Measurements from ENCODE around the gene IFT81.
"Not testable (repeated sequence)": the region's sequence is repeated elsewhere in the genome, so short reads cannot be mapped to it uniquely, and the experiment has no call there.

Gene IFT81

DNA sequence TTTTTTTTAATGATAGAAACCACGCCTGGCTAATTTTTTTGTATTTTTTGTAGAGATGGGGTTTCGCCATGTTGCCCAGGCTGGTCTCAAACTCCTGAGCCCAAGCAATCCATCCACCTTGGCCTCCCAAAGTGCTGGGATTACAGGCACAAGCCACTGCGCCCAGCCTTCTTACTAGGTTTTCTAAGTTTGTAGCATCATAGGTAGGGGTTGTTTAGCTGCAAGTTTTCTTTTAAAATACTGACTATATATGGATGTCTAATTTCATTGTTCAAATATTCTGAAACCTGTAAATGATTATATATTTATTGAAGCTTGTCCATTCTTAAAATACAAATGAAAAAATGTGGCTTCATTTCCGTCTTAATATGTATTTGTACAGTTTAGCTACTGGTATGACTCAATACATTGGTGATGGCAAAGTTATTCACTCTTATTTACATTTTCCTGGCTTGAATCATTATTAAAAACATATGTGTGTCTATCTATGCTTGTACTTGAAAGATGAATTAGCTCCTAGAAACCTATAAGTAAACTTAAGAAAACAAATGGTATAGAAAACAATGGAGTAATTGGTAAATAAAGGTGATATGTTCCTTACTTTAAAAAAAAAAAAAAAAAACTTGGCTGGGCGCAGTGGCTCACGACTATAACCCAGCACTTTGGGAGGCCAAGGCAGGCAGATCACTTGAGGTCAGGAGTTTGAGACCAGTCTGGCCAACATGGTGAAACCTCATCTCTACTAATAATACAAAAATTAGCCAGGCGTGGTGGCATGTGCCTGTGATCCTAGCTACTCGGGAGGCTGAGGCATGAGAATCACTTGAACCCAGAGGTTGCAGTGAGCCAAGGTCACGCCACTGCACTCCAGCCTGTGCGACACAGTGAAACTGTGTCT is 87.7 kb downstream of the IFT81 start:
- not testable (repeated sequence) for DNase-seq

DNA sequence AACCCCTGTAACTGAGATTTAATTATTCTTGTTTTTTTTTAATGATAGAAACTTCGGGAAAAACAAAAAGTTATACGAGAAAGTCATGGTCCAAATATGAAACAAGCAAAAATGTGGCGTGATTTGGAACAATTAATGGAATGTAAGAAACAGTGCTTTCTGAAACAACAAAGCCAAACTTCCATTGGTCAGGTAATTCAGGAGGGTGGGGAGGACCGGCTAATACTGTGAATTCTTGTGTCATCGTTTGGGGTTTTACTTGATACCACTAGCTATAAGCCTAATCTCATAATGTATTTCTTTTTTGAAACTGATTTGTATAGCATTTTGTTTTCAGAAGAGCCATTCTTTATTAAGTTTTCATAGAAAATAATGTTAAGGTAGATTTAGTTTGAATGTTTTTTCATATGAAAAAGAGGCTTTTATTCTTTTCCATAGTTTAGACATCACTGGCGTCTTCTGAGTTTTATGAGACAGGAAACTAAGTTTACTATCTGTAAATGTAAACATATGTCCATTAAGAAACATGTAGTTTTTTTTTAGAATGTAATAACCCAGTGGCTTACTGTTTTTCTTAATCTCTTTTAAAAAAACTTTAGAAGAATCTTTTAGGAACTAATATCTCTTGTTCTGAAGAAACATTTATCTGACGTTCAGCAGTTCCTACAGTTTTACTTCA is 94.0 kb downstream of the IFT81 start:
- DNase-seq: no peak

DNA sequence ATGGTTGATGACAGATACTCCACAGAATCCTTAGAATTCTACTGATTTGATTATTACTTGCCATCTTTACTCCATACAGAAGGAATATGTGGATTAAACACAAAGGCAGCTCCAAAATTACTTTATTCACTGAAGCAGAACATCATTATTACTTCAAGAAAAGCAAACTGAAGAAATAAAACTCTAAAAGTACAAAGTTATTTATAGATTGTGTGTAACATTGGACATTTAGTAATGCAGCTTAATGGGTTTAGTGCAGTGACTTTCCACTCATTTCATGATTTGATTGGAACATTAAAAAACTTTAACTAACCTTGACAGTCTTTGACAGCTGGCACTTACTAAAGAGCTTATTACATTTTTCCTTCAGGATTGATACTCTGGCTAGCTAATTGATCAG is 97.9 kb downstream of the IFT81 start:
- DNase-seq: no peak

DNA sequence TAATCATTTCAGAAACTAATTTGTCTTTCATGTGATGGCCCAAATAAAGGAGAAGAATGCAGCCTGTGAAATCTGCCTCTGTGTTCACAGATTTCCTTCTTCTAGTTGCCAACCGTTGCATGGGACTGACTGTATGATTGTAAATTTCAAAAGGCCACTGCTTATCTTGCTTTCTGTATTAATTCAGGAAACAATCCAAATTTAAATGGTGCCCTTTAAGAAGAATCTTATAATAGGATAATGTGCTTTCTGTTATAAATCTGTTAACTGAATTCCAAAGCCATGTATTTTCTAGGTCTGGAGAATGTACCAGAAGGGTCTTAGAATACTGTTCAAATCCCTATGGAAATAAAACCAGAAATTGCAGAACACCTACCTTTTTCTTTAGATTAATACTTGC is 98.3 kb downstream of the IFT81 start:
- DNase-seq: no peak

DNA sequence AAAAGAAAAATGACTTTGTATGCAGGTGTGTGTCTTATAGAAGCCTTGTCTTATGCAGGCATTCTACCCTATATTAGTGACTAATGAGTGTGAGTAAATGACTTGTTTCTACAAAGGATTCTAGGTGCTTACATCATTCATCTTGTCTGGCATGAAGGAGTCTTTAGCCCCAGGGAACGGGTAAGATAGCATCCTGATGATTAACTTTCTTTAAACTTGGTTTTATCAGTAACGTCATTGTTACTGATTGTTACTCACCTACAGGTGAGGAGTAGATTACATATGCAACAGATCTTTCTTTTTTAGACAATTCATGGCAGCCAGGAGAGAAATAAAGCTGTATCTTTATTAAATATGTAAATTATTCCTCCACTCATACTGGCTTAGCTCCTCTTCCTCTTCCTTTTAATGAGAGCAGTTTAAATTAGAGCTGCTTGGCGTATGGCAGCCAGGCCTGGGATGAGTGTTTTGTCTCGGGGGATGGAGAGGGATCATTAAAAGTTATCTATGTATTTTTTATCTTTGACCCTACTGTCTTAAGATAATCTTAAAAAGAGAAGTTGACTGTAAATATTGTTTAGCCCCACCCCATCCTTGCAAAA is 99.7 kb downstream of the IFT81 start:
- DNase-seq: no peak

DNA sequence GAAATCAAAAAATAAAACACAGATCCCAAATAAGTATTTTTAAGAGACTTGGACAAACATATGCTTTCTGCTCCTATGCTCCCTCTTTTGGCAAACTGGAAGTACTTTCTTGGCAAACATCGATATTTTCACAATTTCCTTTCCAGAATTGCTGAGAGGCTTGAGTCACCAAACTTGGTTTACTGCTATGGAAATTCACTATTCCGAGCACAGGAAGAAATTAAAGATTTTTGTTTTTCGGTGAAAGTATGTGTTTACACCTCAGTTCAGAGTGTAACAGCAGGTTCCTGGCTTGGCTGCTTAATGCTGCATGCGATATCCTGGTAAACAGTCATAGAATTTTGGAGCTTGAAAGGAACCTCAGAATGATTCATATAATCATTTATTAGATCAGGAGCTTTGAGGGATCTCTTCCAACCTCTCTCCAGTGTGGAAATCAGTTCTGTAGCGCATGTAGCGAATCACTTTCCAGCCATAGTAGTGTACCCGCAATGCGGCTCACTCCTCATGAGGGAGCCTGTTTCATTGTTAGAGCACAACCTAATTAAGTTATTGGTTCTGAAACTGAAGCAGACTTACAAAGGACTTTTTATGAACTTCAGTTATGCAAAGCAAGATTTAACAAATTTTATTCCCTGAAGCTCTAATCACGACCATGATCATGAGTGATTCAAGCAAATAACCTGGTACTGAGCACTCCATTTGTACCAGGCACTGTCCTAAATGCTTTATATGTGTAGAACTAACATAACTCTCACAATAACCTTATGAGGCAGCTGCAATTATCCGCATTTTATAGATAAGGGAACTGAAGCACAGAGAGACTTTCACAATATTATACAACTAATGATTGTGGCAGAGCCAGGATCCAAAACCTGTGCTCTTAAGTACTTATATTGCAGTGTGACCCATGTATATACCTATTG is 100.5 kb downstream of the IFT81 start:
- no peak for DNase-seq

DNA sequence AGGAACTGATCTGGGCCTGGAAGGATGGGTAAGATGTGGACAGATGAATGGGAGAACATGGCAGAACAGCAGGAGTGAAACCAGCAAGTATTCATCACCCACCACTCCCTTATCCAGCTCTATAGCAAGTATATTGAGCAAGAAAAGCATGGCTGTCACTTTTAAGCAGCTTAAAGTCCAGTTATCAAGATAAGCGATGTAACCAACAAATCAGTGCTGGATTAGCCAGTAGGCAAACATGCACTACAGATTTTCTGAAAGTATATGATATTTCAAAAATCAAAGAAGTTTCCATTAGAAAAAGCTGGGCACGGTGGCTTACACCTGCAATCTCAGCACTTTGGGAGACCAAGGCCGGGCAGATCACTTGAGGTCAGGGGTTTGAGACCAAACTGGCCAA is 103.0 kb downstream of the IFT81 start:
- no peak for DNase-seq

DNA sequence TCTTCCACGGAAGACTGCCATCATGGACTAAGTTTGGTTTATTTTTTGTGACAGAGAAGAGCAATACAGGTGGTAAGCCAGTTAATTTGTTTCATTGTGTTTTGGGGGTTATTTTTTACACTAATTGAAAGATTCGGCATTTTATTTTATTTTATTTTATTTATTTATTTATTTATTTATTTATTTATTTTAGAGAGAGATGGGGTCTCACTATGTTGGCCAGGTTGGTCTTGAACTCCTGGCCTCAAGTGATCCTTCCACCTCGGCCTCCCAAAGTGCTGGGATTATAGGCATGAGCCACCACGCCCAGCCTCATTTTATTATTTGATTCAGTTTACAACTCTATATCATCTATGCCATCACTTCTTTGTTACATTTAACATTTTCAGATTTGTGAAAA is 104.2 kb downstream of the IFT81 start:
- DNase-seq: not testable (repeated sequence)

DNA sequence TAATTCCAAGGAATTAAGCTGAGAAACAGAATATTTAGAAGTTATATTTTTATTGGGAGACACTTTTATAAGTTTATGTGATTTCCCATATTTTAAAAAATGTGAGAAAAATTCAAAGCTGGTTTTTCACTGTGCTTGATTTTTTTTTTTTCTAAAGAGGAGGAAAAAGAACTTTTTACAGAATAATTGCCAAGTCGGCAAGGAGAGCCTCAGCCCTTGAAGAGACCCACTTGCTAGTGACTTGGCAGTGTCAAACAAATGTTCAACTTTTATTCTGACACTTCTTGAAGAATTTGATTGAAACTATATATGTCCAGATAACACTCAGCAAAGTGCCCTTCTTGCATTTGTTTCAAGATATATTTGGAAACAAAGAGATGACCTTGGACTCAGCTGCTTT is 104.6 kb downstream of the IFT81 start:
- DNase-seq: no peak

DNA sequence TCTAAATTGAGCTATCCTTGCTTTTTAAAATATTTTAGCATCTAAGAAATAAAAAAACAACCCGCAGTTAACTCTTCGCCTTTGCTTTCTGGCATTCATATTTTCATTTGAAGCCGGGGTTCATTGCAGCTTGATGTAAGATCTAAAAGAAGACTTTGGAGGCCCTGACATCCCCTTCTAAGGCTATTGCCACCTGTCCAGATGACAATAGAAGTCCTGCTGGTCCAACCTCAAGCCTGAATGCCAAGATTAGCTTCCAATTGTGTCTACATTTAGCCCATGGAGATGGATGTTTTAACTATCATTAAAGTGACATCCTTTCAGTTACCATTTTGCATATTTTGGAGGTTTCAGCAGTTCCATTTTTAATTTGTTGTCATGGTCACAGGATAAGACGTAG is 105.3 kb downstream of the IFT81 start:
- DNase-seq: no peak

DNA sequence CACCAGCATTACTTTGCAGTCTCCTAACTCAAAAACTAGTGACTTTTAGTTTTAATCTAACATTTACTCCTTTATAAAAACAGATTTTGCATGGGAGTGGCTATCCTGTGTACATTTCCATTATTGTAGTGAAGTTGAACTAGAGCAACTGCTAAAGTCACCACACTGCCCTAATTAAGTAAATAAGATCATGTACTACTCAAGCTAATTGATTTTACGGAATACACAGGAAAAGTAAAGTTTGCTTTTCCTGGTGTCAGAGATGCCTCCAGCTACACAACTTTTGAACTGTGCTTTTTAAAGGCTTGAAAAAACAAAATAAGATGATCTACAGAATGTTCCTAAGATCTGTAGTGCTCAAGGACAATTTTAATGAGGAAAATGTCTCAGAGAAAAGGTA is 106.5 kb downstream of the IFT81 start:
- DNase-seq: peak; percentile 8

DNA sequence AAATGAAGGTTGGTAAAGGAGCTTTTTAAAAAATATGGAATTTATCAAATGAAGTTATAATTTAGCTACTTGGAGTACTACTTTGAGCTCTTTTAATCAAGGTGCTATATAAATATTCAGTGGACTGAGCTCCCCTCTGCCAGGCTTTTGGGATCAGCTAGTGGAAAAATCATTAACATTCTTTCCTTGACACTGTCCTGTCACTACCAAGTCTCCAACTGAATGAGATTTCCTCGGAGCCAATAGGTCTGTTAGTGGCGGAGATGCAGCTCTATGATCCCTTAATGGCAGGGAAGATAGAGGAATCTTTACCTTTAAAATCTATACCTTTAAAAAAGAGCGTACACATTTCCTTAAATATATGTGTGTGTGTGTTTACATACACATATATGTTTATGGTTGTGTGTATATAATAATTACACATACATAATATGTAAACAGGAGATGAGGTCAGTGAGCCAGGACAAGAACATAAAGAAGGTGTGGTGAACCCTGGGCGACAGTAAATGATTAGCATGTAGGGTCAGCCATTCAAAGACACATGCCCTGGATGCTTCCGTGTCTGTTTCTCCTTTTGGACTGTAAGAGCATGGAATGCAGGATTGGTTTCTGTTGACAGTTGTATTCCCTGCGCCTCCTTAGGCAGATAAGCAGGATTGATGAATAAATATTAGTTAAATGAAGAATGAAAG is 109.2 kb downstream of the IFT81 start:
- DNase-seq: no peak

DNA sequence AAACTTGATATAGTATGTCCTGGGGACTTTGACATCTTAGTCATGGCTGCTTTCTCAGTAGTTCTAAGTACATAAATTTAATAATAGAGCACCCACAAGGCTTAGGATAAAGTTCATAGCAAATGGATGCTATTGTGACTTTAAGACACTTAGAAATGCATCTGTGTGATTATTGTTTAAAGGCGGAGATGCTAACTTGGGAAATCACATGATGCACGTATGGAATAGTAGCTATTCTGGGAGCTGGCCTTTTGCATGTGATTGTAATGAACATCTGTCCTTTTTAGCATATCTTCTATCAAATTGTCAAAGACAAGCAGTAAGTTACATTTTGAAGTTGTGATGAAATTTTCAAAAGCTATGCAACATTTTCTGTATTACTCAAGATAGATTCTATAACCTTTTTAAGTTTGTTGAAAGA is 110.2 kb downstream of the IFT81 start:
- no peak for DNase-seq

DNA sequence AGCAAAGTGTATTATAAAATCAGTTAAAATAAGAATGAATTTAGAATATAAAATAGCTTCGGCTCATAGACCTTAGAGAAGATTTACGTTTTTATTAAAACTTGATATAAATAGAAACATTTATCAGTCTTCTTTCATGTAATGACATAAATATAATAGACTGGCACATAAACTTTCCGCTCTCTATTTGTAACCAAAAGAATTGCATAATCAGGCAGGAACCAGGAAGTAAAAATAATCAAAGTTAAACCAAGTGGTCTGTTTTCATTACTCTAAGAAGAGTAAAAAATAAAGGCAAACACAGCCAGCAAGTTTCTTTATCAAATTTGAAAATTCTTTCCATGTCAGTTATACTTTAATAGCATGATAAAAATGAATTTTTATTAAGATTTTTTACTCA is 110.6 kb downstream of the IFT81 start:
- DNase-seq: no peak

DNA sequence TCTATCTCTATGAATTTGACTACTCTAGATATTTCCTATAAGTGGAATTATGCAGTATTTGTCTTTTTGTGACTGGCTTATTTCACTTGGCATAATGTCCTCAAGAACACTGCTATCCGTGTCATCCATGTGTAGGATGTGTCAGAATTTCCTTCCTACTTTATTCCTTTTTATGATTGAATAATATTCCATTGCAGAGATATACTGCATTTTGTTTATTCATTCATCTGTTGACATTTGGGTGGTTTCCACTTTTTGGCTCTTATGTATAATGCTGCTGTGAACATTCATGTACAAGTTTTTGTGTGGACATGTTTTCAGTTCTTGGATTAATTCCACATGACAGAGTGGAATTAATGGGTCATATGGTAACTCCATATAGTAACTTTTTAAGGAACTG is 111.2 kb downstream of the IFT81 start:
- DNase-seq: no peak

DNA sequence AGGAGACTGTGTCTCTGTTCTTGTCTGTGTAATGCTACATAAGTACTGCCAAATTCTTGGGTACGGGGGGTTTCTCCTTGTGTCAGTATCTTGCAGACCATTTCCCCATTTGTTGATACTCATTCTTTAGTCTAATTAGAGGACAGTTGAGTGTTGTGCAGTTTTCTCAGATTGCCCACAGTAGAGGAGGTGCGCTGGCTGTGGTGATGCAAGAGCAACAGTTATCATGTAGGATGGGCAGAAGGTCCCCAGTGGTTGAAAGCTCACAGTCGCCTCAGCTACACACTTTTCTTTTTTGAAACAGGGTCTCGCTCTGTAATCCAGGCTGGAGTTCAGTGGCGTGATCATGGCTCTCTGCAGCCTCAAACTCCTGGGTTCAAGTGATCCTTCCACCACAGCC is 119.1 kb downstream of the IFT81 start:
- DNase-seq: no peak

DNA sequence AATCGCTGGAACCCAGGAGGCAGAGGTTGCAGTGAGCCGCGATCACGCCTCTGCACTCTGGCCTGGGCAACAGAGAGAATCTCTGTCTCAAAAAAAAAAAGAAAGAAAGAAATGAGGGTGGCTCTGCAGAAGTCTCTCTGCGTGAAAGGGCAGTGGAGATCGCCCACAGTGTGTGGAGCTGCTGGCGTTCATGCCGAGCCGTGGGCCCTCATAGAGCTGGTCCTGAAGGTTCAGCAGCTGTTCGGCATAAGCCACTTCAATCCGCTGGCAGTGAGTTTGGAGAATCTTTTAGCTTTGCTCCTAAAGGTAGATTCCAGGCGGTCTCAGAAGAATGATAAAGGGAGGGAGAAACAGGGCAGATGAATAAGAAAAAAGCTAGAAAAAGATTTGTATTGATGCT is 120.2 kb downstream of the IFT81 start:
- no peak for DNase-seq

DNA sequence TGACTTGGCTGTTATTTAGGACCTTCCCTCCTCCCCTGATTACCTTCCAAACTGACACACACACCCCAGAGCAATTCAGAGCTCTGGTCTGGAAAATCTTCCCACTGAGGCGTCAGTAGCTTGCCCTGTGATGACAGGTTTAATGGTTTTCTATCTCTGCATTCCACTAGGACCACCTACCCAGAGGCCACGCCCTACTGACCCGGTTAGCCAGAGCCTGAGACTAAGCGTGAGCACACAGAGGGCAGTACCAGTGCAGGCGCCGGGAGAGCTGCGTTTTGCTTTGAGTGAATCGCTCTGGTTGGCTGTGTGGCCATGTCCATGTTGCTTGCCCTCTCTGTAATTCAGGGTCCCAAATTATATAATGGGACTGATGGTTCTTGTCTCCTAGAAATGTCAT is 120.7 kb downstream of the IFT81 start:
- no peak for DNase-seq

DNA sequence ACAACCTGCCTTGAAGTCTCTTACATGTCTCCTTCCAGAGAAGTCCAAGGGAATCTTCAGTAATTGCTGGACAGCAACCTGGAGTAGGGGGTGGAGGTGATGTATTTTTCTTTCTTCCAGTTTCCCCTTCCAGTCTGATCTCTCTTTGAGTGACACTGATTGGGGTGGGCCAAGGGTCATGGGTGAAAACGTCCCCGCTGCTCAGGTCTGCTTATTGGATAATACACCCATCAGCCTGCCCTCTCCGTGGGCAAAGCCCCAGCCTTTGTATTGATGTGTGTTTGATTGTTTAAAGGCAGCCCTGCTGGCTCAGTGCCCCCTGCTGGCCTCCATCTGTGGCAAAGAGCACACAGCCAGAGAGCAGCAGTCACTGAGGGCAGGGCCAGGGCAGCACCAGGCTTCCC is 121.2 kb downstream of the IFT81 start:
- peak; percentile 8 for DNase-seq

DNA sequence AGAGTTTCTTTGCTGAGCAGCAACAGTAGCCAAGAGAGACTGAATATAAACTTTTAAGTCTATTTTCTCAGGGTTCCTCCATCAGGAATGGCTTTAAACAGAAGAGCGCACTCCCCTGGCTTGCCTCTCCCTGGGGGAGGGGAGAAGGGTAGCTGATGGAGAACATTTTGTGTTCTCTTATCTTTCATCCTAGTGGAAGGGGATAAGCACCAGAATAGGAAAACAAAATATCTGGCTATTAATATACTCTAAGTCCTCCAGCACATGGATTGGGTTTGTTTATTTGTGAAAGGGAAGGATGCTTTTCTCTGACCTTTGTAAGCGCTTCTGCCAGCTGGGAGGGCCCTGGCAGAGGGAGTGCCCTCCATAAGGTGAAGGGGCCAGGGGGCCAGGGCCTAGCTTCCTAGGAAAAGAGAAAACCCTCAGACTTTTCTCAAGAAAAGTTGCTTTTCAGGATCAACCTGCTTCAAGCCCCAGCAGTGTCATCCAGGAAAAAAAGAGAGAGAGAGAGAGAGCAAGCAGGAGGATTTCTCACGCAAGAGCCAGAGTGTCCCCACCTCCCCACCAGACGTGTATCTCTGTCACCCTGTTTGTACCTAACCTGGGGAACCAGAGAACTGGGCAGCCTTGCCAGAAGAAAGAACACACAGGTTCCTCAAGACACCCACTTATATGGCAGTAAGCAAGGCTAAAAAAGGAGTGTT is 122.6 kb downstream of the IFT81 start:
- DNase-seq: no peak

DNA sequence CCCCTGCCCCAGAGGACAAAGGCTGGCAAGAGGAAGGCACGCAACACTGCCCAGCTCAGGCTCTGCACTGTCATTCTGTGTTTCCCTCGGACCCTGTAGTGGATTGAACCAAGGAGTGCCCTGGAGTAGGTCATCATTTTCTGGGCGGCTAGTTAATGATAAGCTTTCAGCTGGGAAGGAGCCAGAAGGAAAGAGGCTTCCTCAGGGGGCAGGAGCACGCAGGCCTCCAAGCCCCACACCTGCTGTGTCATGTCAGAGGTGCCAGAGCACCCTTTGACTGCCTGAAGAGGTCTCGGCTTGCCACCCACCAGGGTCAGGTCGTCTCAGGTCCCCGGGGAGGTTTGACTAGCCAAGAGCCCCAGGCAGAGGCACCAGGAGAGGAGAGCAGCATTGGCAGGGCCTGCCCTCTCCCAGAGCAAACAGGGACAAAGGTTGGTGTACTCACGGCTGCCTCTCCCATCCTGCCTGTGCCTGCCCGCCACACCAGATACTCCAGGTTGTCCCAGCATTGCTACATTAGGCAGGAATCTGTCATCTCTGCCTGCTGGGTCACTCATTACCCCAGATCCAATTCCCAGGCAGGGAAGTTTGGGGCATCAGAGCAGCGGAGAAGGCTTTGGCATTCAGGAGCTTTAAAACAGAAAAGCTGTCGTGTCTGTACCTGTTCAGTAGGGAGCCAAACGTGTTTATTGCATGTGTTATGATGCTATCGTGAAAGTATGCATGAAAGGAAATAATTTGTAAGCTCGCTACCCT is 123.4 kb downstream of the IFT81 start:
- DNase-seq: no peak

Measured in NCI-H774 (cell line).